ENCODE measurements around the gene MAEA.

The MAEA gene

GRCh38 chr4:1364217-1364616 is 74.5 kb downstream of the MAEA start:
- DNase-seq (ENCODE audit: low read depth in 2 of 2), result no peak
- TF ChIP-seq, protein P1, sequence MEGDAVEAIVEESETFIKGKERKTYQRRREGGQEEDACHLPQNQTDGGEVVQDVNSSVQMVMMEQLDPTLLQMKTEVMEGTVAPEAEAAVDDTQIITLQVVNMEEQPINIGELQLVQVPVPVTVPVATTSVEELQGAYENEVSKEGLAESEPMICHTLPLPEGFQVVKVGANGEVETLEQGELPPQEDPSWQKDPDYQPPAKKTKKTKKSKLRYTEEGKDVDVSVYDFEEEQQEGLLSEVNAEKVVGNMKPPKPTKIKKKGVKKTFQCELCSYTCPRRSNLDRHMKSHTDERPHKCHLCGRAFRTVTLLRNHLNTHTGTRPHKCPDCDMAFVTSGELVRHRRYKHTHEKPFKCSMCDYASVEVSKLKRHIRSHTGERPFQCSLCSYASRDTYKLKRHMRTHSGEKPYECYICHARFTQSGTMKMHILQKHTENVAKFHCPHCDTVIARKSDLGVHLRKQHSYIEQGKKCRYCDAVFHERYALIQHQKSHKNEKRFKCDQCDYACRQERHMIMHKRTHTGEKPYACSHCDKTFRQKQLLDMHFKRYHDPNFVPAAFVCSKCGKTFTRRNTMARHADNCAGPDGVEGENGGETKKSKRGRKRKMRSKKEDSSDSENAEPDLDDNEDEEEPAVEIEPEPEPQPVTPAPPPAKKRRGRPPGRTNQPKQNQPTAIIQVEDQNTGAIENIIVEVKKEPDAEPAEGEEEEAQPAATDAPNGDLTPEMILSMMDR (IDR thresholded peaks at IDR 0.05; ENCODE audit: low read depth, low read length), result no peak
- H3K4me3 ChIP-seq (replicated peaks in 1 of 2; ENCODE audit: low read depth in 2 of 2, low read length in 2 of 2), result no peak overlapping the region

GRCh38 chr4:1364748-1365147 is 75.1 kb downstream of the MAEA start:
- H3K4me3 ChIP-seq (replicated peaks in 1 of 2; ENCODE audit: low read depth in 2 of 2, low read length in 2 of 2), result no peak overlapping the region
- DNase-seq (ENCODE audit: low read depth in 2 of 2), result no peak
- TF ChIP-seq, protein P1 (IDR thresholded peaks at IDR 0.05; ENCODE audit: low read depth, low read length), result no peak

DNA sequence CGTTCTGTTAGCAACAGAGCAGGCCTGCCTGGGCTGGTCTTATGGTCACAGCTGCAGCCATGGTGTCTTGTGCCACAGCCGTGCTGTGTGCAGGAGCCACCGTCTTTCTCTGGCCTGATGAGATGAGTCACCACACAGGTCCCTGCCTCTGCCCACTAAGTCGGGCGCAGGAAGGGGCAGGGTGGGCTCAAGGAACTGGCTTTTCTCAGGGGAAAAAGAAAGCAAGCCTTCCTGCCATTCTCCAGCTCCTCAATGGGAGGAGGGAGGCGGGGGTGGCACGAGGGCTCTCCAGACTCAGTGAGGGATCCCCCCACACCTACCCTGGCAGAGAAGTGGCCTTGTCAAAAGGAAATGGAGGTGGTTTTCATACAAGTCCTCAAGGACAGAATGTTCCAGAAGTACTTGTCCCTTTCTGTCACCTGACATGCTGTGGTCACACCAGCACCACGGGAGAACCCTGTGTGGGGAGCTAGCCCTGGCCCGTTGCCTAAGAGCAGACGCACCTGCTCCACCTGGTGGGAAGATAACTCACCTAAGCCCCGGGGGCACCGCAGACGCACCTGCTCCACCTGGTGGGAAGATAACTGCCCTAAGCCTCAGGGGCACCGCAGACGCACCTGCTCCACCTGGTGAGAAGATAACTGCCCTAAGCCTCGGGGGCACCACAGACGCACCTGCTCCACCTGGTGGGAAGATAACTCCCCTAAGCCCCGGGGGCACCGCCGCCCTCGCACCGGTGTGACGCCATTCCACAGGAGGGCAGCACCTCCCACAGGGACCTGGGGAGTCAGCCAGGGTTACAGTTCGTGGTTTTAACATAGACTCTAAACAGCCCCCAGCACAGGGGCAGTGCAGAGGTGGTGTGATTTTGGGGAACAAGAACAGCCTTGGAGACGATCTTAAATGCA is 75.8 kb downstream of the MAEA start:
- TF ChIP-seq, protein P1 (IDR thresholded peaks at IDR 0.05; ENCODE audit: low read depth, low read length), result no peak
- DNase-seq (ENCODE audit: low read depth in 2 of 2), result no peak
- H3K4me3 ChIP-seq (replicated peaks in 1 of 2; ENCODE audit: low read depth in 2 of 2, low read length in 2 of 2), result no peak overlapping the region

DNA sequence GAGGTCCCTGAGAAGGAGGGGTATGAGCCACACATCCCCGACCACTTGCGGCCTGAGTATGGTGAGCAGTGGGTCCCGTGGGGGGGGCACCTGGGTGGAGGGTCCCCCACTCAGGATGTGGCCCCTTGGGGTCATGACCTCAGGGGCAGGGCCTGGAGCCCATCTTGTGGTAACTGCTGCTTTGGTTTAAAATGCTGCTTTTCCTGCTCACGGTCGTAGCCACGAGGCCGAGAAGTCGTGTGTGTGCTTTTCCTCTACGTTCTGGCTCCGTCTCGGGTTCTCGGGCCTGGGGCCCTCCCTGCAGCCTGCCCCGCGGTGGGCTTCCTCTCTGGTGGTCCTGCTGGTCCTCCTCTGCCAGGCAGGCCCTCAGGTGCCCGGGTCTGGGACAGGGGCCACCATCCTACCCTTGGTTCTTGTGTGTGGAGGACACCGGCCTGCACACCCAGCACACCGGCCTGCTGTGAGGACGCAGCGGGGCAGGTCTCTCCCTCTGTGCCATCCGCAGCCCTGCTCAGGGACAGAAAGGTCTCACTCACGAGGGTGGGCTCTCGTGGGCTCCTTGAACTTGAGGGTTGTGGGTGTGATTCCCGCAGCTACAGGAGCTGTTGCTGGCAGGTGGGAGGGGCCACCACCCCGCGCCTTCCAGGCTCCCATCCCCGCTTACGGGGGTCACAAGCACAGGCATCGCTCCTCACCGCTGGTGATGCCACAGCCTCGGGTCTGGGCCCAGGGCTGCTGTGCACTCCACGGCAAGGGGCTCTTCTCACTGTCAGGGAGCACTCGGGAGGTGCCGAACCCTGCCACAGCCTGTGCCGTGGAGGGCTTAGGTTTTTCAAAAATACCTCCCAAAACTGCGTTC is 76.9 kb downstream of the MAEA start:
- TF ChIP-seq, protein P1 (IDR thresholded peaks at IDR 0.05; ENCODE audit: low read depth, low read length), result no peak
- no peak for DNase-seq (ENCODE audit: low read depth in 2 of 2)
- no peak overlapping the region for H3K4me3 ChIP-seq (replicated peaks in 1 of 2; ENCODE audit: low read depth in 2 of 2, low read length in 2 of 2)

DNA sequence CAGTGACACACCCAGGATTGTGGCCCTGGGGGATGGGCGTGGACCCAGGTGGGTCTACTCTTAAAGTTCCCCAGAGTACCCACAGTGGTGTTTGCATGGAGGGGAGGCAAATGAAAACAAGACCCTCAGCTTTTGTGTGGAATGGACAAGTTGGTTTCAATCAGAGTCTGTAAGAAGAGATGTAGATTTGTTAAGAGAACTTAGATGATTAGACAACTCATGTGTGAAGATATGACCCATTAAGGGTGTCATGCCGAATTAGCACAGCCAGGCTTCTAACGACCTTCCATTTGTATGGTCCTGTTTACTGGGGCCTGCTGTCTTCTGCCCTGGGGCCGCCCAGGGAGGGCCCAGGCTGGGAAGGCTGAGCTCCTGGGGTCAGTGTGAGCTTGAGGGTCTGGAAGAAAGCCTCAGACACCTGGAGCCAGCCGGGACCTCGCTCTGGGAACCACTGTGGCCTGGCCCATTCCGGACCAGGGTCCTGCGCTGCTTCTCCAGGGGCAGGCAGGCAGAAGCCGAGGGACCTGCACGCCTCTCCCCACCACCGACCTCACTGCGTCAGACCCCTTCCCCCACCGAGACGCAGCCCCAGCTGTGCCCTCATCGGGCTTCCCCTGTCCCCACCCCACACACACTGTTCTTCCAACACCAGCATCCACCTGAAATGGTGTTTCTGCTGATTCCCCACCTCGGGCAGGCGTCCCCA is 77.7 kb downstream of the MAEA start:
- TF ChIP-seq, protein P1 (IDR thresholded peaks at IDR 0.05; ENCODE audit: low read depth, low read length), result no peak
- no peak for DNase-seq (ENCODE audit: low read depth in 2 of 2)
- H3K4me3 ChIP-seq (replicated peaks in 1 of 2; ENCODE audit: low read depth in 2 of 2, low read length in 2 of 2), result no peak overlapping the region

- DNase-seq (ENCODE audit: low read depth in 2 of 2), result no peak
- TF ChIP-seq, protein P1 (IDR thresholded peaks at IDR 0.05; ENCODE audit: low read depth, low read length), result no peak
- no peak overlapping the region for H3K4me3 ChIP-seq (replicated peaks in 1 of 2; ENCODE audit: low read depth in 2 of 2, low read length in 2 of 2)
Observed at GRCh38 chr4:1367936-1368289, 78.2 kb downstream of the MAEA start.

Data from cardiac fibroblast (primary cell).